Fibroblast of lung (primary cell): Measurements from ENCODE around the gene HCFC1R1.

Source experiments
- EZH2 ChIP-seq: IDR thresholded peaks from 2 replicates; pipeline ENCODE4 v1.5.1; 2012; ENCODE audit warnings: low read length, control low read depth, mild to moderate bottlenecking; ENCODE audit errors: missing control alignments
- TF ChIP-seq, protein P1 (sequence below), 2 donors: IDR thresholded peaks in 1 of 2; conservative IDR thresholded peaks in 1 of 2; 1 replicate in 1 of 2; 2 replicates in 1 of 2; pipeline ENCODE4 v1.5.1; 2011 to 2012; ENCODE audit warnings: low read length in 2 of 2, control low read depth in 1 of 2, inconsistent platforms in 1 of 2, low read depth in 1 of 2, mild to moderate bottlenecking in 1 of 2

- TF ChIP-seq, protein P1, sequence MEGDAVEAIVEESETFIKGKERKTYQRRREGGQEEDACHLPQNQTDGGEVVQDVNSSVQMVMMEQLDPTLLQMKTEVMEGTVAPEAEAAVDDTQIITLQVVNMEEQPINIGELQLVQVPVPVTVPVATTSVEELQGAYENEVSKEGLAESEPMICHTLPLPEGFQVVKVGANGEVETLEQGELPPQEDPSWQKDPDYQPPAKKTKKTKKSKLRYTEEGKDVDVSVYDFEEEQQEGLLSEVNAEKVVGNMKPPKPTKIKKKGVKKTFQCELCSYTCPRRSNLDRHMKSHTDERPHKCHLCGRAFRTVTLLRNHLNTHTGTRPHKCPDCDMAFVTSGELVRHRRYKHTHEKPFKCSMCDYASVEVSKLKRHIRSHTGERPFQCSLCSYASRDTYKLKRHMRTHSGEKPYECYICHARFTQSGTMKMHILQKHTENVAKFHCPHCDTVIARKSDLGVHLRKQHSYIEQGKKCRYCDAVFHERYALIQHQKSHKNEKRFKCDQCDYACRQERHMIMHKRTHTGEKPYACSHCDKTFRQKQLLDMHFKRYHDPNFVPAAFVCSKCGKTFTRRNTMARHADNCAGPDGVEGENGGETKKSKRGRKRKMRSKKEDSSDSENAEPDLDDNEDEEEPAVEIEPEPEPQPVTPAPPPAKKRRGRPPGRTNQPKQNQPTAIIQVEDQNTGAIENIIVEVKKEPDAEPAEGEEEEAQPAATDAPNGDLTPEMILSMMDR (conservative IDR thresholded peaks at IDR 0.05 in 1 of 2, IDR thresholded peaks at IDR 0.05 in 1 of 2; ENCODE audit: low read depth in 1 of 2, low read length in 2 of 2), result no peak
- no peak for TF ChIP-seq EZH2
Observed at GRCh38 chr16:3042376-3042775, 18.6 kb upstream of the HCFC1R1 start.
